ENCODE data around the gene FARS2.

FARS2 gene

GRCh38 chr6:5707281-5708045 is 446.1 kb downstream of the FARS2 start:
- DNase-seq, result no peak

GRCh38 chr6:5710516-5710915 is 449.2 kb downstream of the FARS2 start:
- DNase-seq, result no peak

GRCh38 chr6:5710936-5711335 is 449.6 kb downstream of the FARS2 start:
- DNase-seq, result no peak

- DNase-seq, result no peak
These were observed 451.3 kb downstream of the FARS2 start for GRCh38 chr6:5712349-5713215.

GRCh38 chr6:5713519-5713918 is 452.2 kb downstream of the FARS2 start:
- DNase-seq, result no peak

- no peak for DNase-seq
These were observed 457.1 kb downstream of the FARS2 start for GRCh38 chr6:5718231-5718947.

GRCh38 chr6:5723841-5724691 is 462.8 kb downstream of the FARS2 start:
- DNase-seq, result no peak

GRCh38 chr6:5724911-5725310 is 463.6 kb downstream of the FARS2 start:
- no peak for DNase-seq

GRCh38 chr6:5726976-5727718 is 465.8 kb downstream of the FARS2 start:
- no peak for DNase-seq

GRCh38 chr6:5728351-5729079 is 467.2 kb downstream of the FARS2 start:
- no peak for DNase-seq

- no peak for DNase-seq
These were observed 467.7 kb downstream of the FARS2 start for GRCh38 chr6:5729080-5729434.

- DNase-seq, result no peak
These were observed 468.7 kb downstream of the FARS2 start for GRCh38 chr6:5729813-5730517.

GRCh38 chr6:5730585-5731263 is 469.4 kb downstream of the FARS2 start:
- DNase-seq, result no peak

- no peak for DNase-seq
These were observed 470.1 kb downstream of the FARS2 start for GRCh38 chr6:5731435-5731834.

GRCh38 chr6:5732496-5732895 is 471.2 kb downstream of the FARS2 start:
- no peak for DNase-seq

GRCh38 chr6:5736016-5736738 is 474.9 kb downstream of the FARS2 start:
- no peak for DNase-seq

- DNase-seq, result no peak
These were observed 476.1 kb downstream of the FARS2 start for GRCh38 chr6:5737460-5737859.

GRCh38 chr6:5738211-5738610 is 476.9 kb downstream of the FARS2 start:
- no peak for DNase-seq

- DNase-seq, result no peak
These were observed 483.2 kb downstream of the FARS2 start for GRCh38 chr6:5744497-5744896.
